ENCODE data around the gene DLK2. TPM values are rescaled to one million over a fixed set of nuclear protein-coding genes. Genes with fewer than 3 reads are reported as not detected.
A peak's percentile ranks its signal among the peaks of the same experiment; 100 is the strongest.

The DLK2 gene
- total RNA-seq, 1 donor from 2014 or later = 0.60 TPM

GRCh38 chr6:43436577-43437282 is 18.6 kb downstream of the DLK2 start:
- TF ChIP-seq CTCF (IDR thresholded peaks at IDR 0.05; ENCODE audit: unreplicated experiment) = no peak
- DNase-seq (ENCODE audit: low spot score, unreplicated experiment) = no peak
- Mint-ChIP-seq H3K36me3 (ENCODE audit: insufficient read depth) (peaks cover 2% of the 10 kb centered on the region), H3K4me1 (ENCODE audit: low read depth) (peaks cover 2% of the 10 kb centered on the region), H3K9me3 (ENCODE audit: low read depth) (no peaks in the 10 kb centered on the region), H3K27me3 (no peaks in the 10 kb centered on the region), H3K4me3 (ENCODE audit: low read depth) (no peak overlapping the region), H3K27ac (peak overlapping the region; percentile 71)

- TF ChIP-seq CTCF (IDR thresholded peaks at IDR 0.05; ENCODE audit: unreplicated experiment) = no peak
- H3K36me3 Mint-ChIP-seq (ENCODE audit: insufficient read depth) = peaks cover 3% of the 10 kb centered on the region
- no peak for DNase-seq (ENCODE audit: low spot score, unreplicated experiment)
- H3K9me3 Mint-ChIP-seq (ENCODE audit: low read depth) = no peaks in the 10 kb centered on the region
- no peak overlapping the region for H3K4me3 Mint-ChIP-seq (ENCODE audit: low read depth)
- no peaks in the 10 kb centered on the region for H3K27me3 Mint-ChIP-seq
- peak overlapping the region; percentile 41 for H3K27ac Mint-ChIP-seq
- peaks cover 2% of the 10 kb centered on the region for H3K4me1 Mint-ChIP-seq (ENCODE audit: low read depth)
These were observed 19.5 kb downstream of the DLK2 start for GRCh38 chr6:43435682-43436437.

GRCh38 chr6:43434943-43435342 is 20.4 kb downstream of the DLK2 start:
- H3K27ac Mint-ChIP-seq = no peak overlapping the region
- no peak for DNase-seq (ENCODE audit: low spot score, unreplicated experiment)
- H3K36me3 Mint-ChIP-seq (ENCODE audit: insufficient read depth) = peaks cover 2% of the 10 kb centered on the region
- no peak for TF ChIP-seq CTCF (IDR thresholded peaks at IDR 0.05; ENCODE audit: unreplicated experiment)
- no peak overlapping the region for H3K4me3 Mint-ChIP-seq (ENCODE audit: low read depth)
- no peaks in the 10 kb centered on the region for H3K27me3 Mint-ChIP-seq
- H3K9me3 Mint-ChIP-seq (ENCODE audit: low read depth) = no peaks in the 10 kb centered on the region
- peaks cover 2% of the 10 kb centered on the region for H3K4me1 Mint-ChIP-seq (ENCODE audit: low read depth)

GRCh38 chr6:43434001-43434840 is 21.1 kb downstream of the DLK2 start:
- Mint-ChIP-seq H3K4me3 (ENCODE audit: low read depth) (no peak overlapping the region), H3K9me3 (ENCODE audit: low read depth) (no peaks in the 10 kb centered on the region), H3K4me1 (ENCODE audit: low read depth) (peaks cover 2% of the 10 kb centered on the region), H3K27me3 (no peaks in the 10 kb centered on the region), H3K36me3 (ENCODE audit: insufficient read depth) (peaks cover 2% of the 10 kb centered on the region), H3K27ac (peak overlapping the region; percentile 90)
- DNase-seq (ENCODE audit: low spot score, unreplicated experiment) = no peak
- TF ChIP-seq CTCF (IDR thresholded peaks at IDR 0.05; ENCODE audit: unreplicated experiment) = no peak

- Mint-ChIP-seq H3K27ac (no peak overlapping the region), H3K36me3 (ENCODE audit: insufficient read depth) (peaks cover 2% of the 10 kb centered on the region), H3K27me3 (no peaks in the 10 kb centered on the region), H3K9me3 (ENCODE audit: low read depth) (no peaks in the 10 kb centered on the region), H3K4me1 (ENCODE audit: low read depth) (peaks cover 11% of the 10 kb centered on the region), H3K4me3 (ENCODE audit: low read depth) (no peak overlapping the region)
- DNase-seq (ENCODE audit: low spot score, unreplicated experiment) = no peak
- TF ChIP-seq CTCF (IDR thresholded peaks at IDR 0.05; ENCODE audit: unreplicated experiment) = no peak
These were observed 22.2 kb downstream of the DLK2 start for GRCh38 chr6:43433148-43433547.

Measured in progenitor cell of endocrine pancreas (in vitro differentiated cells).